Cortex of kidney (tissue), 1 donor: Measurements from ENCODE around the gene ABR.
"Not testable (repeated sequence)": the region's sequence is repeated elsewhere in the genome, so short reads cannot be mapped to it uniquely, and the experiment has no call there.

Source experiments
- DNase-seq: peaks from one replicate; lab custom pipeline; 2025; lab: John Stamatoyannopoulos, UW

Gene ABR

GRCh38 chr17:1147664-1148063, 32.1 kb downstream of the ABR start:
- DNase-seq, result no peak

- DNase-seq, result no peak
Observed at GRCh38 chr17:1146561-1147265, 33.1 kb downstream of the ABR start.

GRCh38 chr17:1145311-1145986, 34.3 kb downstream of the ABR start:
- no peak for DNase-seq

- DNase-seq, result no peak
Observed at GRCh38 chr17:1144162-1144561, 35.6 kb downstream of the ABR start.

GRCh38 chr17:1143573-1143972, 36.2 kb downstream of the ABR start:
- no peak for DNase-seq

- DNase-seq, result no peak
Observed at GRCh38 chr17:1142561-1142971, 37.2 kb downstream of the ABR start.

GRCh38 chr17:1137465-1137894, 42.3 kb downstream of the ABR start:
- no peak for DNase-seq

GRCh38 chr17:1136748-1137147, 43.0 kb downstream of the ABR start:
- no peak for DNase-seq

GRCh38 chr17:1134634-1135324, 45.0 kb downstream of the ABR start:
- no peak for DNase-seq

GRCh38 chr17:1130191-1130590, 49.6 kb downstream of the ABR start:
- no peak for DNase-seq

- DNase-seq, result not testable (repeated sequence)
Observed at GRCh38 chr17:1128463-1128862, 51.3 kb downstream of the ABR start.

- DNase-seq, result no peak
Observed at GRCh38 chr17:1126801-1127550, 52.8 kb downstream of the ABR start.

- DNase-seq, result no peak
Observed at GRCh38 chr17:1126250-1126797, 53.5 kb downstream of the ABR start.

GRCh38 chr17:1125788-1126145, 54.0 kb downstream of the ABR start:
- DNase-seq, result no peak

GRCh38 chr17:1124896-1125787, 54.6 kb downstream of the ABR start:
- no peak for DNase-seq

GRCh38 chr17:1123921-1124715, 55.7 kb downstream of the ABR start:
- DNase-seq, result no peak

- no peak for DNase-seq
Observed at GRCh38 chr17:1123393-1123831, 56.4 kb downstream of the ABR start.

GRCh38 chr17:1122533-1123392, 57.0 kb downstream of the ABR start:
- DNase-seq, result no peak

GRCh38 chr17:1121442-1121817, 58.4 kb downstream of the ABR start:
- not testable (repeated sequence) for DNase-seq
